OCI-LY7 (cell line): Measurements from ENCODE around the gene DKK3. TPM values are rescaled to one million over a fixed set of nuclear protein-coding genes. Genes with fewer than 3 reads are reported as not detected.
A peak's percentile ranks its signal among the peaks of the same experiment; 100 is the strongest.

Source experiments
- BruUV-seq: library from RNA; stranded (reverse); fragments of 400-500 nt; replicated peaks from 2 replicates; lab custom pipeline; 2021; lab: Mats Ljungman, UMichigan
- CTCF ChIA-PET: fragments of 300-600 bp; sonication (Branson Sonifier 250); formaldehyde crosslinking; loops from one replicate; lab custom pipeline; 2022; ENCODE audit warnings: antibody characterized with exemption; ENCODE audit not compliant: unreplicated experiment; lab: Charles Lee
- POLR2A ChIA-PET: fragments of 300-600 bp; sonication (Branson Sonifier 250); formaldehyde crosslinking; loops from one replicate; lab custom pipeline; 2022; ENCODE audit warnings: antibody characterized with exemption; lab: Charles Lee
- DNase-seq: peaks from one replicate; pipeline ENCODE4 v3.0.0-alpha.2; 2015; ENCODE audit warnings: low spot score
- H2AFZ ChIP-seq: fragments of 200-600 bp; sonication (generic), shearing (Covaris generic); 2 replicates; pipeline ENCODE4 v1.6.1; 2014; ENCODE audit warnings: mild to moderate bottlenecking, antibody characterized with exemption, low read length, moderate library complexity
- H3K27ac ChIP-seq: fragments of 200-600 bp; sonication (generic); 2 replicates; pipeline ENCODE4 v1.5.1; 2014; ENCODE audit warnings: mixed run types, low read depth, mild to moderate bottlenecking, moderate library complexity, low read length, inconsistent platforms; ENCODE audit not compliant: poor library complexity, severe bottlenecking
- H3K36me3 ChIP-seq: fragments of 200-600 bp; sonication (generic); 2 replicates; pipeline ENCODE4 v1.6.1; 2014; ENCODE audit warnings: mild to moderate bottlenecking, antibody characterized with exemption, low read length, moderate library complexity, mixed read lengths; ENCODE audit not compliant: insufficient read depth
- H3K4me1 ChIP-seq: fragments of 200-600 bp; sonication (generic); 2 replicates; pipeline ENCODE4 v1.5.1; 2014; ENCODE audit warnings: mild to moderate bottlenecking, low read length; ENCODE audit not compliant: insufficient read depth, poor library complexity, severe bottlenecking
- H3K4me2 ChIP-seq: fragments of 200-600 bp; sonication (generic); 2 replicates; pipeline ENCODE4 v1.6.1; 2014; ENCODE audit warnings: mild to moderate bottlenecking, low read length
- H3K4me3 ChIP-seq: fragments of 200-600 bp; sonication (generic); 2 replicates; pipeline ENCODE4 v1.5.1; 2014; ENCODE audit warnings: mild to moderate bottlenecking, low read depth, low read length; ENCODE audit not compliant: poor library complexity, severe bottlenecking
- H3K79me2 ChIP-seq: fragments of 200-600 bp; sonication (generic); 2 replicates; pipeline ENCODE4 v1.6.1; 2016; ENCODE audit warnings: low read depth, mild to moderate bottlenecking, low read length, moderate library complexity, mixed read lengths; ENCODE audit not compliant: insufficient read depth
- H3K9me2 ChIP-seq: fragments of 200-600 bp; sonication (generic); 2 replicates; pipeline ENCODE4 v1.6.1; 2016; ENCODE audit warnings: mild to moderate bottlenecking, low read length, mixed read lengths; ENCODE audit not compliant: insufficient read depth
- H3K9me3 ChIP-seq: fragments of 200-600 bp; sonication (generic); 2 replicates; pipeline ENCODE4 v1.6.1; 2014; ENCODE audit warnings: mild to moderate bottlenecking, mixed run types, low read length, mixed read lengths
- H4K20me1 ChIP-seq: fragments of 200-600 bp; sonication (generic); 2 replicates; pipeline ENCODE4 v1.6.1; 2014; ENCODE audit warnings: mild to moderate bottlenecking, antibody characterized with exemption, low read length, moderate library complexity, mixed read lengths; ENCODE audit not compliant: insufficient read depth
- EZH2phosphoT487 ChIP-seq: fragments of 200-600 bp; sonication (generic); IDR thresholded peaks from 2 replicates; pipeline ENCODE4 v1.6.1; 2018; ENCODE audit warnings: low read depth, borderline replicate concordance, mild to moderate bottlenecking, mixed run types, antibody characterized with exemption, low read length, moderate library complexity, mixed read lengths
- intact Hi-C: fragments of 100-400 bp; cut with micrococcal nuclease; formaldehyde crosslinking; loops from one replicate; pipeline ENCODE4 v1.10.0; 2022; ENCODE audit not compliant: unreplicated experiment
- total RNA-seq, 2 experiments: library from RNA; depleted of rRNA in 1 of 2; stranded (reverse); fragments of >200 nt in 1 of 2; shearing (Covaris generic) in 1 of 2; gene quantifications; 2 replicates each; pipeline ENCODE4 v1.2.3, GENCODE V29; 2014 to 2022
- TF ChIP-seq, protein P1 (sequence below): fragments of 200-600 bp; sonication (generic); conservative IDR thresholded peaks from 2 replicates; pipeline ENCODE4 v1.5.1; 2014; ENCODE audit warnings: mild to moderate bottlenecking, antibody characterized with exemption, low read length, moderate library complexity, mixed read lengths

The DKK3 gene
- total RNA-seq, 2 experiments from 2014 or later = not detected

- Histone ChIP-seq H3K4me3 (no peak overlapping the region), H3K4me1 (no peaks in the 10 kb centered on the region), H3K36me3 (no peaks in the 10 kb centered on the region), H3K4me2 (peak overlapping the region; percentile 8; the same call in 1 of the 2 replicates), H3K79me2 (no peaks in the 10 kb centered on the region), H3K9me3 (no peaks in the 10 kb centered on the region), H3K9me2 (no peaks in the 10 kb centered on the region), H3K27ac (no peak overlapping the region), H4K20me1 (no peaks in the 10 kb centered on the region), H2AFZ (no peak overlapping the region)
- DNase-seq = no peak
- POLR2A ChIA-PET = interaction anchor here (0.5 to 1.1 kb wide), 2 partner anchors 231 to 246 kb away, joined by 3 read pairs; no protein-coding TSS in a partner anchor
- BruUV-seq = no TSS peak
- intact Hi-C loops = loop anchor here (1.0 to 5.0 kb wide), 2 partner anchors 112 to 245 kb away; no protein-coding TSS in a partner anchor
- TF ChIP-seq, protein P1, sequence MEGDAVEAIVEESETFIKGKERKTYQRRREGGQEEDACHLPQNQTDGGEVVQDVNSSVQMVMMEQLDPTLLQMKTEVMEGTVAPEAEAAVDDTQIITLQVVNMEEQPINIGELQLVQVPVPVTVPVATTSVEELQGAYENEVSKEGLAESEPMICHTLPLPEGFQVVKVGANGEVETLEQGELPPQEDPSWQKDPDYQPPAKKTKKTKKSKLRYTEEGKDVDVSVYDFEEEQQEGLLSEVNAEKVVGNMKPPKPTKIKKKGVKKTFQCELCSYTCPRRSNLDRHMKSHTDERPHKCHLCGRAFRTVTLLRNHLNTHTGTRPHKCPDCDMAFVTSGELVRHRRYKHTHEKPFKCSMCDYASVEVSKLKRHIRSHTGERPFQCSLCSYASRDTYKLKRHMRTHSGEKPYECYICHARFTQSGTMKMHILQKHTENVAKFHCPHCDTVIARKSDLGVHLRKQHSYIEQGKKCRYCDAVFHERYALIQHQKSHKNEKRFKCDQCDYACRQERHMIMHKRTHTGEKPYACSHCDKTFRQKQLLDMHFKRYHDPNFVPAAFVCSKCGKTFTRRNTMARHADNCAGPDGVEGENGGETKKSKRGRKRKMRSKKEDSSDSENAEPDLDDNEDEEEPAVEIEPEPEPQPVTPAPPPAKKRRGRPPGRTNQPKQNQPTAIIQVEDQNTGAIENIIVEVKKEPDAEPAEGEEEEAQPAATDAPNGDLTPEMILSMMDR = no peak
- TF ChIP-seq EZH2phosphoT487 = no peak
- CTCF ChIA-PET = interaction anchor here (0.8 to 0.9 kb wide), 2 partner anchors 204 to 237 kb away, joined by 3 read pairs; no protein-coding TSS in a partner anchor
Measured at GRCh38 chr11:12044799-12045198, 36.4 kb upstream of the DKK3 start.

DNA sequence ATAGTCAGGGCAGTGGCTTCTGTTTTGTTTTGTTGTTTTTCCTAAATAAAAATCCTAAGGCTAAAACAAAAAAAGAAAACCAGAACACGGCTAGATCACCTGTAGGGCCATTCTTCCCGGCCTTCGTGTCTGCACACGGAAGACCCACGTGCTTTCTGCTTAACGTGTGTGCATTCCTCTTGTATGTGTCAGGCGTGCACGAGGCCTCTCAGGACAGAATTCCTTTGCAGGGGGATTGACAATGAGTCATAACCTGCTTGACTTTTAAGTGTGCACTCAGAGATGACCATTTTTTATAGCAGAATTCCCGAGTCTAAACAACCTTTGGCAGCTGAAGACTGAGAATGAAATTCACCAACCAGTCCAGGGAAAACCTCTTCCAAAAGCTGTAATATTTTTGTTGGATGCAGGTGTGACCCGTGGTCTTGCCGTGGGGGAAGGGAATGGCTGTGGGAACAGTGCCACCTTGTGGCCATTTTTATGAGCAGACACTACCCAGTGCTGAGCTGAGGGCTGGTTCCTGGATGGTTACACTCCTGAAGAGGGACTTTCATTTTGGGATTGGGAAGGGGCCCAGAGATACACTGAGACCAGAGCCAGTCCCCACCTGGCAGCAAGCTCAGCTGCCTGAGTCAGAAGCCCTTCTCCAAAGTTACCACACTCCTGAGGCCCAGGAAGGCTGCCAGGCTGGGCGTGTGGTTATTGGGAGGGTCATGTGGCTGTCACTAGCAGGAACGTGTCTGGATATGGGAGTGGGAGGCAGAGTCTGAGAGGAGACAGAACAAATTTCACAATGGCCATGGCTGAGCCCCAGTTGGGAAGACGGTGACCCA lies 35.7 kb upstream of the DKK3 start:
- no peaks in the 10 kb centered on the region for H3K79me2 ChIP-seq
- ChIA-PET CTCF (interaction anchor here (0.8 to 0.9 kb wide), 2 partner anchors 205 to 237 kb away, joined by 3 read pairs; no protein-coding TSS in a partner anchor), POLR2A (interaction anchor here (0.5 to 1.1 kb wide), 3 partner anchors 231 to 262 kb away, joined by 3 read pairs; no protein-coding TSS in a partner anchor)
- BruUV-seq = no TSS peak
- DNase-seq = peak; percentile 64
- H3K4me1 ChIP-seq = no peaks in the 10 kb centered on the region
- no peaks in the 10 kb centered on the region for H3K9me2 ChIP-seq
- H3K4me2 ChIP-seq = peak overlapping the region; percentile 8; the same call in 1 of the 2 replicates
- no peaks in the 10 kb centered on the region for H3K9me3 ChIP-seq
- H4K20me1 ChIP-seq = no peaks in the 10 kb centered on the region
- no peak overlapping the region for H3K27ac ChIP-seq
- no peaks in the 10 kb centered on the region for H3K36me3 ChIP-seq
- H2AFZ ChIP-seq = no peak overlapping the region
- intact Hi-C loops = loop anchor here (1.0 to 5.0 kb wide), 2 partner anchors 112 to 245 kb away; no protein-coding TSS in a partner anchor
- no peak overlapping the region for H3K4me3 ChIP-seq
- TF ChIP-seq, protein P1 = peak; percentile 93
- TF ChIP-seq EZH2phosphoT487 = no peak
